K562 (cell line): ENCODE data around the gene CTDSPL. TPM values are rescaled to one million over a fixed set of nuclear protein-coding genes. Genes with fewer than 3 reads are reported as not detected.

Source experiments
- CBX5 ChIP-seq: IDR thresholded peaks from 2 replicates; pipeline ENCODE4 v1.6.1; 2014; ENCODE audit warnings: low read depth, borderline replicate concordance
- CEBPG ChIP-seq, 3 experiments: fragments of 200-800 bp in 1 of 3; sonication (Bioruptor generic) in 1 of 3; sonication (generic) in 1 of 3; formaldehyde crosslinking in 1 of 3; IDR thresholded peaks in 2 of 3; conservative IDR thresholded peaks in 1 of 3; 2 replicates each; pipeline versions ENCODE4 v1.6.1 to v1.8.0; 2016 to 2022; ENCODE audit warnings: missing compliant biosample characterization in 2 of 3, missing genetic modification characterization in 2 of 3, mild to moderate bottlenecking in 1 of 3, missing genetic modification reagents in 1 of 3
- GABPB1 ChIP-seq: sonication (generic); formaldehyde crosslinking; IDR thresholded peaks from 2 replicates; pipeline ENCODE4 v1.8.0; 2022; ENCODE audit warnings: mild to moderate bottlenecking, missing genetic modification reagents
- HNRNPH1 ChIP-seq: fragments of 200-400 bp; formaldehyde crosslinking; optimal IDR thresholded peaks from 2 replicates; pipeline ENCODE3; 2017; ENCODE audit warnings: low read depth, mild to moderate bottlenecking, low read length, moderate library complexity
- MAZ ChIP-seq, 2 experiments: fragments of 450-650 bp in 1 of 2; sonication (generic) in 1 of 2; formaldehyde crosslinking; IDR thresholded peaks in 1 of 2; conservative IDR thresholded peaks in 1 of 2; 2 replicates each; pipeline versions ENCODE4 v1.4.0 to v1.5.0; 2020; ENCODE audit warnings: mild to moderate bottlenecking in 1 of 2, missing genetic modification reagents in 1 of 2
- NRF1 ChIP-seq, 2 experiments: fragments of 450-650 bp; IDR thresholded peaks in 1 of 2; conservative IDR thresholded peaks in 1 of 2; 2 replicates each; pipeline ENCODE4 v1.6.1; 2014; ENCODE audit warnings: mild to moderate bottlenecking in 2 of 2
- POU5F1 ChIP-seq: fragments of 150-350 bp; IDR thresholded peaks from 2 replicates; pipeline ENCODE4 v1.6.1; 2014; ENCODE audit warnings: borderline replicate concordance, low read length, low read depth, mild to moderate bottlenecking; ENCODE audit not compliant: partially characterized antibody
- SIN3B ChIP-seq: fragments of 450-650 bp; IDR thresholded peaks from 2 replicates; pipeline ENCODE4 v1.6.1; 2017; ENCODE audit warnings: low read depth, mild to moderate bottlenecking, moderate library complexity
- STAT5B ChIP-seq: fragments of 250-450 bp; sonication (Bioruptor Pico); IDR thresholded peaks from 2 replicates; pipeline ENCODE4 v1.8.0; 2021; ENCODE audit warnings: mild to moderate bottlenecking, inconsistent platforms
- TOE1 ChIP-seq, 2 experiments: fragments of 450-650 bp in 1 of 2; sonication (generic) in 1 of 2; formaldehyde crosslinking in 1 of 2; IDR thresholded peaks; 2 replicates each; pipeline versions ENCODE4 v1.7.1 to v1.8.0; 2016 to 2022; ENCODE audit warnings: borderline replicate concordance in 2 of 2, mild to moderate bottlenecking in 2 of 2, antibody characterized with exemption in 1 of 2, inconsistent platforms in 1 of 2, low read depth in 1 of 2, missing genetic modification reagents in 1 of 2, moderate library complexity in 1 of 2
- ZBTB8A ChIP-seq: fragments of 450-650 bp; IDR thresholded peaks from 2 replicates; pipeline ENCODE4 v1.6.1; 2018; ENCODE audit warnings: mild to moderate bottlenecking, moderate library complexity; ENCODE audit not compliant: partially characterized antibody
- ZNF395 ChIP-seq: fragments of 200-800 bp; sonication (Bioruptor generic); IDR thresholded peaks from 2 replicates; pipeline ENCODE4 v1.6.1; 2017; ENCODE audit warnings: missing genetic modification characterization, missing compliant biosample characterization
- ZNF407 ChIP-seq: fragments of 450-650 bp; IDR thresholded peaks from 2 replicates; pipeline ENCODE4 v1.6.1; 2016; ENCODE audit warnings: low read depth
- ZNF644 ChIP-seq: fragments of 200-800 bp; sonication (Bioruptor generic); IDR thresholded peaks from 2 replicates; pipeline ENCODE4 v1.6.1; 2016; ENCODE audit warnings: low read depth, missing genetic modification characterization, missing compliant biosample characterization
- ZNF76 ChIP-seq: fragments of 250-450 bp; sonication (Bioruptor Pico); IDR thresholded peaks from 2 replicates; pipeline ENCODE4 v1.4.0; 2020; ENCODE audit warnings: mild to moderate bottlenecking, moderate library complexity, borderline replicate concordance
- ZNF780A ChIP-seq: fragments of 250-450 bp; sonication (Bioruptor Pico); IDR thresholded peaks from 2 replicates; pipeline ENCODE4 v1.5.0; 2021; ENCODE audit warnings: mild to moderate bottlenecking
- ZSCAN29 ChIP-seq: fragments of 450-650 bp; IDR thresholded peaks from 2 replicates; pipeline ENCODE4 v1.6.1; 2017
- polyA plus RNA-seq, 8 experiments: library from polyadenylated mRNA; depleted of rRNA in 4 of 8; stranded (reverse) in 5 of 8; unstranded in 3 of 8; fragments of >200 nt; fragmentation: Nextera tagmentation in 2 of 8; fragmentation: Illumina TruSeq in 1 of 8; extraction: Ambion mirVana in 2 of 8; extraction: Trizol in 1 of 8; gene quantifications; 2 replicates each; pipeline versions ENCODE4 v1.2.1 to v1.2.3, GENCODE V29; 2011 to 2014; ENCODE audit warnings: inconsistent platforms in 1 of 8, missing spikeins in 1 of 8
- total RNA-seq, 7 experiments: library from RNA; depleted of rRNA in 6 of 7; stranded (reverse); fragments of >200 nt in 6 of 7; fragmentation: Illumina TruSeq in 2 of 7; extraction: Trizol in 2 of 7; gene quantifications; 2 replicates each; pipeline versions ENCODE4 v1.2.1 to v1.2.3, GENCODE V29; 2011 to 2021; ENCODE audit warnings: low replicate concordance in 1 of 7

The CTDSPL gene
- total and polyA plus RNA-seq, 9 of the 15 experiments (the other 6 are each of a cell fraction or from before 2014, with no cell fraction given), result 5.1 to 19.3 (median 11.3) TPM

GRCh38 chr3:38017445-38018295 lies 156.0 kb downstream of the CTDSPL start (continued):
- TF ChIP-seq ZNF407 (no peak), CEBPG (CRISPR knock-in tag; IDR thresholded peaks at IDR 0.05) (0 out of 2 replicates have a peak, but pooled peaks have one; percentile 9), CEBPG (tag; conservative IDR thresholded peaks at IDR 0.05 in 1 of 2, IDR thresholded peaks at IDR 0.05 in 1 of 2) (no peak), HNRNPH1 (no peak), ZNF395 (no peak), ZBTB8A (no peak), CBX5 (no peak), ZNF76 (CRISPR knock-in tag) (no peak), GABPB1 (CRISPR knock-in tag) (no peak), TOE1 (IDR thresholded peaks at IDR 0.05; ENCODE audit: borderline replicate concordance) (no peak), TOE1 (CRISPR knock-in tag; IDR thresholded peaks at IDR 0.05; ENCODE audit: borderline replicate concordance, low read depth) (no peak), ZNF644 (tag) (no peak), SIN3B (no peak), MAZ (CRISPR knock-in tag; conservative IDR thresholded peaks at IDR 0.05 in 1 of 2, IDR thresholded peaks at IDR 0.05 in 1 of 2) (no peak), POU5F1 (no peak), STAT5B (CRISPR knock-in tag) (no peak), ZSCAN29 (no peak), ZNF780A (CRISPR knock-in tag) (no peak), NRF1 (conservative IDR thresholded peaks at IDR 0.05 in 1 of 2, IDR thresholded peaks at IDR 0.05 in 1 of 2) (no peak)
